Activated CD4-positive, alpha-beta memory T cell treated with anti-CD3 and anti-CD28 coated beads, Interleukin-2, amount 10 ng/mL, durations not matched to agents 7 days and 5 days (primary cell): ENCODE data around the gene LAMC3. TPM values are rescaled to one million over a fixed set of nuclear protein-coding genes. Genes with fewer than 3 reads are reported as not detected.
"Not testable (repeated sequence)": the region's sequence is repeated elsewhere in the genome, so short reads cannot be mapped to it uniquely, and the experiment has no call there.

ENCODE experiments used
- CTCF ChIA-PET: fragments of 350-600 bp; sonication (Branson Sonifier 250); formaldehyde crosslinking; loops from one replicate; lab custom pipeline; 2021; ENCODE audit warnings: antibody characterized with exemption, inconsistent platforms; lab: Charles Lee
- POLR2A ChIA-PET: fragments of 350-600 bp; sonication (Branson Sonifier 250); formaldehyde crosslinking; loops from one replicate; lab custom pipeline; 2021; ENCODE audit warnings: antibody characterized with exemption; lab: Charles Lee
- DNase-seq: peaks from one replicate; pipeline ENCODE4 v3.0.0-alpha.2; 2020
- H3K27ac Mint-ChIP-seq: one replicate; pipeline ENCODE4 v1.8.0; 2021; ENCODE audit warnings: mild to moderate bottlenecking, mixed read lengths
- H3K27me3 Mint-ChIP-seq: one replicate; pipeline ENCODE4 v1.8.0; 2021; ENCODE audit warnings: mixed read lengths
- H3K36me3 Mint-ChIP-seq: one replicate; pipeline ENCODE4 v1.8.0; 2021; ENCODE audit warnings: low read depth, mixed read lengths
- H3K4me1 Mint-ChIP-seq: one replicate; pipeline ENCODE4 v1.8.0; 2021; ENCODE audit warnings: mixed read lengths
- H3K4me3 Mint-ChIP-seq: one replicate; pipeline ENCODE4 v1.8.0; 2021; ENCODE audit warnings: mild to moderate bottlenecking, mixed read lengths
- H3K9me3 Mint-ChIP-seq: one replicate; pipeline ENCODE4 v1.8.0; 2021; ENCODE audit warnings: mixed read lengths
- total RNA-seq, 2 experiments: library from RNA; stranded (reverse); gene quantifications; one replicate each; pipeline ENCODE4 v1.2.3, GENCODE V29; 2021

LAMC3 gene
- total RNA-seq, 2 experiments from 2014 or later = not detected

DNA sequence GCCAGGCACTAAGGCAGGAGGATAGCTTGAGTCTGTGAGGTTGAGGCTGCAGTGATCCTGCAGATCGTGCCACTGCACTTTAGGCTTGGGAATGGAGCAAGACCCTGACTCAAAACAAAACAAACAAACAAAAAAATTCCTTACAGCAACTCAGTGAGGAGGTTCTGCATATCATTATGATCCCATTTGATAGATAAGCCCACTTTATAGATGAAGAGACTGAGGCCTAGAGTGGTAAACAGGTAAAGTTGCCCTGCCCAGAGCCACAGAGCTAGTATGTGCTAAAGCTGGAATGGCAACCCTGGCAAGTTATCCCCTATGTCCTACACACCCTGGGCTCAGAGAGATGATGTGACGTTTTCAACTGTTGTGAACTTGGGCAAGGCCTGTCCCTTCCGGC is 94.6 kb downstream of the LAMC3 start:
- no peak overlapping the region for H3K4me3 Mint-ChIP-seq
- CTCF ChIA-PET = interaction anchor here (1.1 kb wide), 1 partner anchor 57 kb away, joined by 3 read pairs; no protein-coding TSS in a partner anchor
- POLR2A ChIA-PET = interaction anchor here (2.5 kb wide), 1 partner anchor 22 kb away, joined by 9 read pairs; the partner anchor contains the start of gene NUP214
- H3K27me3 Mint-ChIP-seq = peaks cover 4% of the 10 kb centered on the region
- peaks cover 7% of the 10 kb centered on the region for H3K4me1 Mint-ChIP-seq
- no peaks in the 10 kb centered on the region for H3K9me3 Mint-ChIP-seq
- H3K27ac Mint-ChIP-seq = no peak overlapping the region
- no peaks in the 10 kb centered on the region for H3K36me3 Mint-ChIP-seq
- no peak for DNase-seq

DNA sequence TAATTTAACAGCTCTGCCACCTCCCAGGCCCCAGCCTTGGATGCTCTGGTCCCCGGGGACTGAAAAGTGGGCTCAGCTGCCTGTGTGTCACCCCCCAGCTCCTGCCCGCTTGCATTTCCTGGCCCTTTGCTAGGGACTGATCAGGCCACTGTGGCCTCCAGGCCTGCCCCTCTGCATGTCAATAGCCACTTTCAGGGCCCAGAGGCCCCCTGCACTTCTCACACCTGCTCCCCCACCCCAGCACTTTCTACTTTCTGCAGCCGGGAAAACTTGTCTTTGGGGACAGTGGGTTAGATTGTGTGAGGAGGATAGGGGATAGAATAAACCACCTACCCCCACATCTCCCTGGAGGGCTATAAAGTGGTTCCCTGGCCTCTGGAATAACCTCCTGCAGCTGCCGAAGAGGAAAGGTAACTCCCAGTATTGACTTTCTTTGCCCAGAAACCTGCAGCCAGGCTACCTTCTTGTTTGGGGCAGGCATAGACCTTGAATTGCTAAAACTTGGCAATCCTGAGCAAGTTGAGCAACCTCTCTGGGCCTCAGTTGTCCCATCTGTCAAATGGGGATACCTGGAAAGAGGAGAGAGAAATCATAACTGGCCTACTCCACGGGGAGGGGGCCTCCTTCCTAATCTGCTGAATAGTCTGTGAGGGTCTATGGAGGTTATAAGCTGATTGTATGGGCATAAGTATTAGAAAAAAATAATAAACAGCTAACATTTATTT is 95.2 kb downstream of the LAMC3 start:
- H3K27ac Mint-ChIP-seq = no peak overlapping the region
- ChIA-PET POLR2A (interaction anchor here (2.5 kb wide), 1 partner anchor 21 kb away, joined by 9 read pairs; the partner anchor contains the start of gene NUP214), CTCF (interaction anchor here (1.1 kb wide), 1 partner anchor 57 kb away, joined by 3 read pairs; no protein-coding TSS in a partner anchor)
- peaks cover 4% of the 10 kb centered on the region for H3K27me3 Mint-ChIP-seq
- no peaks in the 10 kb centered on the region for H3K9me3 Mint-ChIP-seq
- no peak for DNase-seq
- H3K4me1 Mint-ChIP-seq = peaks cover 4% of the 10 kb centered on the region
- no peak overlapping the region for H3K4me3 Mint-ChIP-seq
- no peaks in the 10 kb centered on the region for H3K36me3 Mint-ChIP-seq

DNA sequence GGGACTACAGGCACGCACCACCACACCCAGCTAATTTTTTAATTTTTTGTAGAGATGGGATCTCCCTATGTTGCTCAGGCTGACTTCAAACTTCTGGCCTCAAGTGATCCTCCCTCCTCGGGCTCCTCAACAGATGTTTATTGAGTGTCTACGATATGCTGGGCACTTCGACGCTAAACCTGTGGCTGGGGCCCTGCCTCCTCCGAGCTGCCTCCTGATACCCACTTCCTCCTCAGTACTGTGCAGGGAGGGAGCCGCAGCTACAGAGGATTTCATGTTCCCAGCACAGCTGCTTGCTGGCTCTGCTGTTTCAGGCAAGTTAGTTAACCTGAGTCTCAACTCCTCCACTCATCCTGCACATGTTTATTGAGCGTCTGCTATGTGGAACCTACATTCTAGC is 97.0 kb downstream of the LAMC3 start:
- ChIA-PET POLR2A (no interaction called here), CTCF (no interaction called here)
- H3K27me3 Mint-ChIP-seq = peaks cover 4% of the 10 kb centered on the region
- H3K36me3 Mint-ChIP-seq = no peaks in the 10 kb centered on the region
- H3K4me3 Mint-ChIP-seq = no peak overlapping the region
- H3K27ac Mint-ChIP-seq = no peak overlapping the region
- H3K4me1 Mint-ChIP-seq = no peaks in the 10 kb centered on the region
- no peaks in the 10 kb centered on the region for H3K9me3 Mint-ChIP-seq
- DNase-seq = no peak

DNA sequence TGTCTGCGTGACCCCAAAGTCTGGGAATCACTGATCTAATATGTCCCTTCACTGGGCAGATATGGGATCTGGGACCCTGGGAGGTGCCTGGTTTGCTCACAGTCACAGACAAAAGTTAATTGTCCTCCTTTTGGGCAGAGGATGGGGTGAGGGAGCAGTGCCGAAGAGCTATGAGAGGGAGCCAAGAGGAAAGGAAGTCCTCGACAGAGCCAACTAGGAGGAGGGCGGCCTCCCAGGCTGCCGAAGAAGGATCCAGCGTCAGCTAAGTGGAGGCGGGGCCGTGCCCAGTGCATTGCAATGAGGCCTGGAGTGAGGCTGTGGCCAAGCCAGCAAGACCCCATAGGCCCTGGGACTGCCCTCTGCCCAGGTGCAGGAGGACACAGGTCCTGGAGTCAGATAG is 98.8 kb downstream of the LAMC3 start:
- Mint-ChIP-seq H3K4me1 (no peaks in the 10 kb centered on the region), H3K36me3 (no peaks in the 10 kb centered on the region), H3K27me3 (peaks cover 4% of the 10 kb centered on the region), H3K27ac (no peak overlapping the region), H3K9me3 (no peaks in the 10 kb centered on the region), H3K4me3 (no peak overlapping the region)
- CTCF ChIA-PET = no interaction called here
- no peak for DNase-seq
- POLR2A ChIA-PET = no interaction called here

DNA sequence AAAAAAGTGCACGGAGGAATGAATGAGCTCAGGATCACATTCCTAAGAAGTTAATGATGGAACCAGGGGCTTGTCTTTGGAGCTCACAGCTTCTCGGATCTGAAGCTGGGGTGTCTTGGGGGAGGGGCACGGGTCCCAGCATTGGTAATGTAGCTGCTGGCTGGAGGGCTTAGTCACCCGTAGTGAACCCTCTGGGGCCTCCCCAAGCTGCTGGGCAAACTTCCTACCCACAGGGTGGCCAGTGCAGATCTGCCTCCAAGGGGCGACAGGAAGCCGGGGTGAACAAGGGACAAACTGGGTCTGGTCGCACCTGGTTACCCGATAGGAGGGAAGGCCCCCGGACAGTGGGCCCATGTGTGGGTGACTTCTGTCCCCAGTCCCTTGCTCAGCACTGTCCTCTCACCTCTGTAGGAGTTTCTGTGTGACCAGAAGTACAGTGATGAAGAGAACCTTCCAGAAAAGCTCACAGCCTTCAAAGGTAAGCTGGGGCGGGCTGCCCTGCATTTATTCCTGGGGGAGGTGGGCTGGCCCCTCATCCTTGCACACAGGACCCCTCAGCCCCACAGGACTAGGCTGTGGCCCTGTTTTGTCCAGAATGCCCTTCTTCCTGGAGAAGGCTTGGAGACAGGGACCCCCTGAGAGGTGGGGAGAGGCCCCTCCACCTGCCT is 102.3 kb downstream of the LAMC3 start:
- H3K27me3 Mint-ChIP-seq = peaks cover 2% of the 10 kb centered on the region
- no peak overlapping the region for H3K27ac Mint-ChIP-seq
- ChIA-PET POLR2A (interaction anchor here (2.9 kb wide), 1 partner anchor 14 kb away, joined by 10 read pairs; the partner anchor contains the start of gene NUP214), CTCF (no interaction called here)
- no peak overlapping the region for H3K4me3 Mint-ChIP-seq
- no peaks in the 10 kb centered on the region for H3K4me1 Mint-ChIP-seq
- H3K9me3 Mint-ChIP-seq = no peaks in the 10 kb centered on the region
- DNase-seq = no peak
- no peaks in the 10 kb centered on the region for H3K36me3 Mint-ChIP-seq

DNA sequence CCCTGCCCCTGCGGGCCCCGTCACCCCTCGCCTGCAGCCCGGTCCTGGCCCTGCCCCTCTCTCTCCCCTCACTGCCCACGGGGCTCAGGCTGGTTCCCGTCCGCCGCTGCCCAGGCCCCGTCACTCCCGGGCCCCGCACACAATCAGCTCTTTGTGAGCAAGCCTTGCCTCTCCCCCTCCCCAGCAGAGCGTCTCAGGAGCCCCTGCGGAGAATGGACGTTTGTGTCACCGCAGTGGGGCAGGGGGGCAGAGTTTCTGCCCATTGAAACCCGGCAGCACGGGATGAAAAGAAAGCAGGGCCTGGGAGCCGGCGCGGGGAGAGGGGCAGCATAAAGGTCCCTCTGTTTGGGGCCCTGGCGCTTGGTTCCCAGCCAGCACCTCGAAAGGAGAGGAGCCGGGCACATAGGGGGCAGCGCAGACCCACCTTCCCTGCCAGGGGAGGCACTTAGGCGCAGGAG is 102.9 kb downstream of the LAMC3 start:
- no peak overlapping the region for H3K27ac Mint-ChIP-seq
- H3K27me3 Mint-ChIP-seq = peaks cover 2% of the 10 kb centered on the region
- no peaks in the 10 kb centered on the region for H3K4me1 Mint-ChIP-seq
- H3K9me3 Mint-ChIP-seq = no peaks in the 10 kb centered on the region
- no peak overlapping the region for H3K4me3 Mint-ChIP-seq
- ChIA-PET POLR2A (interaction anchor here (1.3 kb wide), 1 partner anchor 13 kb away, joined by 5 read pairs; the partner anchor contains the start of gene NUP214), CTCF (no interaction called here)
- DNase-seq = no peak
- no peaks in the 10 kb centered on the region for H3K36me3 Mint-ChIP-seq

DNA sequence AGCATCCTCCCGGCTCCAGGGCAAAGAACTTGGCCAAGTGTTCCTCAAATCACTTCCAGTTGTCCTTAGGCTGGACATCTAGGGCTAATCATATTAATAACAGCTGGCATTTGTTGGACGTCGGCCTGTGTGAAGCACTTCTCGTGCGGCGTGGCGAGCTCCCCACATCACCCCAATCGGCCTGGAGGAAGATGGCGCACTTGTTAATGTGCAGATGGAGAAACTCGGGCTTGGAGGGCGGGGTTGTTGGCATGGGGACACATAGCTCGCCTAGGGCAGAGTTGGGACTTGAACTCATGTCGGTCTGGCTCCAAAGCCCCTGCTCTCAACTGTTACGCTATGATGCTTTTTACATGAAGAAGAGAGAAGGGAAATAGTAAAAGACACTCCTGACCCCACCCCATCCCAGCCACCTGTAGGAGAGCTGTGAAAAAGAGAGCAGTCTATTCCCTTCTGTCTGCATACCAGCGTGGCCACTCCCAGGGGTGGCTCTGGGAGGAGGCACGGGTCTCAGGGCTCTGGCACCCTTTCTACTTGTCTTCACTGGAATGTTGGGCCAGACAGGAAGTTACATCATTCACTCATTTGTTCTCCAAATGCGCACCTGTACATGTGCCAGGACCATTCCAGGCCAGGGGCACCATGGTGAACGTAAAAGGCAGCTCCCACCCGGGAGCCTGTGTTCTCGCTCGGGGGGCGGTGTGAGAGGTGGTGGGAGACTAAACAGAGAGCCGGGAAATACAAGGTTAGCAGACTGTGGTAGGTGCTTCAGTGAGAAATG is 103.6 kb downstream of the LAMC3 start:
- H3K9me3 Mint-ChIP-seq = no peaks in the 10 kb centered on the region
- H3K36me3 Mint-ChIP-seq = no peaks in the 10 kb centered on the region
- H3K27me3 Mint-ChIP-seq = peaks cover 6% of the 10 kb centered on the region
- no peak overlapping the region for H3K4me3 Mint-ChIP-seq
- H3K27ac Mint-ChIP-seq = no peak overlapping the region
- ChIA-PET POLR2A (interaction anchor here (1.3 kb wide), 1 partner anchor 12 kb away, joined by 5 read pairs; the partner anchor contains the start of gene NUP214), CTCF (no interaction called here)
- DNase-seq = no peak
- H3K4me1 Mint-ChIP-seq = no peaks in the 10 kb centered on the region

DNA sequence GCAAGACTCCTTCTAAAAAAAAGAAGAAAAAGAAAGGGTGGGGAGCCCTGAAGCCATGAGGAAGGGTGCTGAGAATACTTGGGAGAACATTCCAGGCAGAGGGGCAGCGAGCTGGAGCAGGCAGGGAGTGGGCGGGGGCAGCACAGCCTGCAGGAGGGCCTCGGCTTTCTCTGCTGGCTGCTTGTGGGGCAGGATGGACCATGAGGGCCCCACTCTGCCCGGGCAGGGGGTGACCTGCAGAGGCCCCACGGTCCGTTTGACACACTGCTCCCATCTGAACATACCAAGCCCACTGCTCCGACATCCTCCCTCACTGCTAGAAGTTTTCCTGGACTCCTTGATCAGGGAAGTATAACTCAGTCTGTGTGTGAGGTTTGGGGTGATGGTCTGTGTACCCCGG is 104.7 kb downstream of the LAMC3 start:
- DNase-seq = no peak
- Mint-ChIP-seq H3K27me3 (peaks cover 6% of the 10 kb centered on the region), H3K4me1 (no peaks in the 10 kb centered on the region), H3K4me3 (no peak overlapping the region), H3K27ac (no peak overlapping the region), H3K36me3 (no peaks in the 10 kb centered on the region), H3K9me3 (no peaks in the 10 kb centered on the region)
- ChIA-PET CTCF (interaction anchor here (0.8 kb wide), 1 partner anchor 57 kb away, joined by 3 read pairs; no protein-coding TSS in a partner anchor), POLR2A (interaction anchor here (1.3 kb wide), 1 partner anchor 12 kb away, joined by 3 read pairs; the partner anchor contains the start of gene NUP214)

DNA sequence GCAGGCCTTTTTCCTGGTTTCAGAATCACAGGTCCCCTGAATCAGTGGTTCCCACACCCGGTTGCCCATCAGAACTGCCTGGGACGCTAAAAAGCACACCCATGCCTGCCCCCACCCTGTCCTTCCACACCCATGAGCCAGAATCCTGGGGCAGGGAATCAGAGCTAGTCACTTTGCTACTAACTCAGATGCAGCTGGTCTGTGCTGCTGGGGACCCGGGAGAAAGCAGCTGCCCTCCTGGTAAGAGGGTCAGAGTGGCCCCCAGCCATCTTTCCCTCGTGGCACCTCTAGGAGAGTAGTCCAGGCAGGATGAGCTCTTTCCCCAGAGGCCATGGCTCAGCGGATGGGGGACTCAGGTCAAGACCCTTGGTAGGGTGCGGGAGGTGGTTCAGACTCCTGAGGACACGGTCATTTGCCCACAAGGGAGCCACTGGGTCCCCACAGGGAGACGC is 105.1 kb downstream of the LAMC3 start:
- H3K4me3 Mint-ChIP-seq = no peak overlapping the region
- H3K4me1 Mint-ChIP-seq = no peaks in the 10 kb centered on the region
- ChIA-PET POLR2A (interaction anchor here (1.3 kb wide), 1 partner anchor 12 kb away, joined by 3 read pairs; the partner anchor contains the start of gene NUP214), CTCF (interaction anchor here (0.8 kb wide), 1 partner anchor 57 kb away, joined by 3 read pairs; no protein-coding TSS in a partner anchor)
- H3K27ac Mint-ChIP-seq = no peak overlapping the region
- H3K9me3 Mint-ChIP-seq = no peaks in the 10 kb centered on the region
- DNase-seq = no peak
- no peaks in the 10 kb centered on the region for H3K36me3 Mint-ChIP-seq
- peaks cover 6% of the 10 kb centered on the region for H3K27me3 Mint-ChIP-seq

DNA sequence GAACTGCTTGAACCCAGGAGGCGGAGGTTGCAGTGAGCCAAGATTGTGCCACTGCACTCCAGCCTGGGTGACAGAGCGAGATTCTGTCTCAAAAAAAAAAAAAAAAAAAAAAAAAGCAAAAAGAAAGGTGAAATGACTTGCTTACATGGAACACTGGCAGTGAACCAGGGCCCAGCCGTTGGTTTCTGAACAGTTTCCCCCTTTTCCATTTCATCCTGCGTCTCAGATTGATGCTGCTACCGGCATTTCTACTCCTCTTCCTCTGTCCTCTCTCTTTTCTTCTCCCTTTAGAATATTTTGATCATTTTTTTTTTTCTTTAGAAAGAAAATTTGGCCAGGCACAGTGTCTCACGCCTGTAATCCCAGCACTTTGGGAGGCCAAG is 106.4 kb downstream of the LAMC3 start:
- CTCF ChIA-PET = interaction anchor here (0.7 kb wide), 1 partner anchor 10 kb away, joined by 3 read pairs; the partner anchor contains the start of gene NUP214

DNA sequence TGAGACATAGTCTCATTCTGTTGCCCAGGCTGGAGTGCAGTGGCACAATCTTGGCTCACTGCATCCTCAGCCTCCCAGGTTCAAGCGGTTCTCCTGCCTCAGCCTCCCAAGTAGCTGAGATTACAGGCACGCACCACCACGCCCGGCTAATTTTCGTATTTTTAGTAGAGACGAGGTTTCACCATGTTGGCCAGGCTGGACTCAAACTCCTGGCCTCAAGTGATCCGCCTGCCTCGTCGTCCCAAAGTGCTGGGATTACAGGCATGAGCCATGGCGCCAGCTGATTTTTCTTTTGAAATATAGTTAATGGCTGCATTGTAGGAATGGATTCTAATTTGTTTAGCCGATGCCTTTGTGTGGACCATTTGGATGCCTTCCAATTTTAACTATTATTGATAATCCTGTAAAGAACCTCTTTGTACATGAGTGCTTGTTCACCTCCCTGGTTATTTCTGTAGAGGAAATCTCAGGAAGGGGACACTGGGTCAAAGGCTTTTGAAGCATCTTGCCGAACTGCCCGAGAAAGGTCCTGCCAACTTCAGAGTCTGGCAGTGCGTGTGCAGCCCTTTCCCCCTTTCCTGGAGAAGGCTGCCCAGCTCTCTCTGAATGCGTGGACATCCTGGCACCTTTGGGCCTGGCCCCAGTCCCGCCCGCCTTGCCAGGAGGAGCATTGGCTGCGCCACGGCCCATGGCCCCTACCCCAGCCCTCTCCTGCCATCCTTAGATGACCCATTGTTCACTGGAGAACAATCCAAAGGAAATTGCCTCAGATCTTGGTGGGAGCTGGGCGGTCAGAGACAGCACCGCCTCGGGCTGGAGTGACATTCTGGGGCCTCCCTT is 107.5 kb downstream of the LAMC3 start:
- CTCF ChIA-PET = interaction anchor here (1.8 kb wide), 1 partner anchor 70 kb away, joined by 4 read pairs; no protein-coding TSS in a partner anchor
- no peaks in the 10 kb centered on the region for H3K9me3 Mint-ChIP-seq
- no peaks in the 10 kb centered on the region for H3K4me1 Mint-ChIP-seq
- H3K27ac Mint-ChIP-seq = no peak overlapping the region
- POLR2A ChIA-PET = no interaction called here
- H3K4me3 Mint-ChIP-seq = no peak overlapping the region
- H3K36me3 Mint-ChIP-seq = no peaks in the 10 kb centered on the region
- DNase-seq = no peak
- peaks cover 6% of the 10 kb centered on the region for H3K27me3 Mint-ChIP-seq

More for the DNA sequence above, 106.4 kb downstream of the LAMC3 start:
- H3K4me3 Mint-ChIP-seq, POLR2A ChIA-PET, DNase-seq, H3K9me3 Mint-ChIP-seq, H3K27ac Mint-ChIP-seq, H3K4me1 Mint-ChIP-seq, H3K27me3 Mint-ChIP-seq, H3K36me3 Mint-ChIP-seq: not testable (repeated sequence)
